KOPT-K1 (cell line): ENCODE data around the gene CCDC57.

Experiments used
- H3K27ac ChIP-seq: fragments of 200-600 bp; sonication (generic); 2 replicates; pipeline ENCODE4 v1.5.1; 2016; ENCODE audit warnings: antibody characterized with exemption, mild to moderate bottlenecking, low read depth, low read length; ENCODE audit not compliant: poor library complexity, severe bottlenecking
- H3K36me3 ChIP-seq: fragments of 200-600 bp; sonication (generic); 2 replicates; pipeline ENCODE4 v1.5.1; 2017; ENCODE audit warnings: antibody characterized with exemption, mild to moderate bottlenecking, low read length, moderate library complexity; ENCODE audit not compliant: insufficient read depth
- H3K9me3 ChIP-seq: fragments of 200-600 bp; sonication (generic); 2 replicates; pipeline ENCODE4 v1.5.1; 2017; ENCODE audit warnings: antibody characterized with exemption, low read length, mild to moderate bottlenecking; ENCODE audit not compliant: insufficient read depth, poor library complexity, severe bottlenecking

The CCDC57 gene

DNA sequence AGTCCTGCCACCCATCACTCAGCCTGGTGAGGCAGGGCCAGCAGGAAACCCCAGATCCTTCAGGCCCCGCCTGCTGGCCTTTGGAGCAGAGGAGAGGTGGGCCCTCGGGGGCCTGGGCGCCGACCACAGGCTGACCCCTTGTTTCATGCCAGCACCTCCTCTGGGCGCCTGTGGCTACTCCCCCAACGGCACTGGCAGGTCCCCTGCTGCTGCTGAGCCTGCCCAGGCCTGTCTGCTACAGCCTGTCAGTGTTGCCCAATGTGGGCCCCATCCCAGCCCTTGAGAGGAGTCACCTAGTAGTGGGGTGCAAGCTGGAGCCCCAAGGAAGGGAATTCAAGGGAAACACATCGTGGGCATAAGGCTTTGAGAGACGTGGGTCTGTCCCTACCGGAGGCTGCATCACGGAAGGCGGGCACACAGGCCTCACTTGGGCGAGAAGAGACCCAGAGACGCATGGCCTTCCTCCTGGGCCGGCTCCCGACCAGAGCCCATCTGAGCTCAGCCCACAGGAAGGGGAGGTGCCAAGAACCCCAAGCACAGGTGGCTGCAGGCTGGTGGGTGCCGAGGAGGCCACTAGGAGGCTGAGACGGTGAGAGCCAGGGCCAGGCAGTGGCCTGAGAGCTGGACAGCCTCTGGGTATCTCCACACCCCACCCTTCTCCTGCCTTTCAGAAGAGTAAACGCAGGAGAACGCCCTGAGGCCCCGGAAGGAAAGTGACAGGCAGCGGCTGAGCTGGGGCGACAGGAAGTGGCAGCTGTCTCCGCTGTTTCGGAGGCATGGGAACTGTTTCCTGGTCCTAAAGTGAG lies 106.6 kb downstream of the CCDC57 start:
- Histone ChIP-seq H3K27ac (peak overlapping the region; percentile 89), H3K9me3 (no peaks in the 10 kb centered on the region), H3K36me3 (no peaks in the 10 kb centered on the region)

- H3K27ac ChIP-seq = peak overlapping the region; percentile 89
Observed at GRCh38 chr17:82105417-82105881, 107.2 kb downstream of the CCDC57 start.

GRCh38 chr17:82104797-82105416 lies 107.7 kb downstream of the CCDC57 start:
- no peaks in the 10 kb centered on the region for H3K36me3 ChIP-seq
- H3K27ac ChIP-seq = peak overlapping the region; percentile 89
- no peaks in the 10 kb centered on the region for H3K9me3 ChIP-seq

More at GRCh38 chr17:82105417-82105881, 107.2 kb downstream of the CCDC57 start:
- Histone ChIP-seq H3K9me3 (no peaks in the 10 kb centered on the region), H3K36me3 (no peaks in the 10 kb centered on the region)

DNA sequence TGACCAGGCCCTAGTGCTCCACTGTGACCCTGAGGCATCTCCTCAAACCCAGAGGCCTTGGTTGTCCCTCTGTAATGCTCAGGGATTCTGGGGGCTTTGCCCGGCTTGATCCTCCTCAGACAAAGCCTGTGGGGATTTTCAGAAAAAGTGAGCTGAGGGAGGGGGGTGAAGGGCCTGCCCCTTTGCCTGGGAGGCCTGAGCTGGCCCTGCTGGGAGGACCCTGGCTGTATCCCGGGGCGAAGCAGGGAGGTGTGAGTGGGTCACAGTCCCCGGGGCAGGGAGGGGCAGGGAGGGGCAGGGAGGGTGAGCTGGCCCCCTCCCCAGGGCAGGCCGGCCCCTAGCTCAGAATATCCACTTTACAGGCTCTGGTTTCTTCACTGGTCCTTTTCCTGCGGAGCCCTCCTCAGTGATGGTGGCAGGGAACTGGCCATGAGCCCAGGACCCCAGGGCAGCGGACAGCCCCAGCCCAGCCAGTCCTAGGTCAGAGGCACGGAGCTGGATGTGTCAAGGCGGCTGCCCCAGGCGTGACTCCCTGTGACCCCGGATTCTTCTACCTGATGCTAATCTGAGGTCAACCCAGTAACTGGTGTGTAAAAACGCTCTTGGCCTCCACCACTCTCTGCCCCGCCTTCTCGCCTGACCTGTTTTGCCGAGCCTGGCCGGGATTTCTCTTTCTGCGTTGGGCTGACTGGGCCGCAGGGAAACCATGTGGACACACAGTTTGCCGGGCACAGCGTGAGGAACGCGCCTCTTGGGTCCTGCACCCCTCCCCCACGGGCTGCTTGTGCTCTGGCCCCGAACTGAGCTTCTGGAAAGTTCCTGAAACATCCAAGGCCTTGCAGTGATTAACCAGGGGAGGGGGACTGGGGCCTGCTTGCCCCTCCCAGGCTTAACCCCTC lies 108.8 kb downstream of the CCDC57 start:
- no peak overlapping the region for H3K27ac ChIP-seq
- no peaks in the 10 kb centered on the region for H3K36me3 ChIP-seq
- no peaks in the 10 kb centered on the region for H3K9me3 ChIP-seq

GRCh38 chr17:82101767-82102679 lies 110.6 kb downstream of the CCDC57 start:
- Histone ChIP-seq H3K9me3 (no peaks in the 10 kb centered on the region), H3K27ac (peak overlapping the region; percentile 95), H3K36me3 (0 out of 2 replicates have a peak, but pooled peaks cover 2% of the 10 kb centered on the region)

DNA sequence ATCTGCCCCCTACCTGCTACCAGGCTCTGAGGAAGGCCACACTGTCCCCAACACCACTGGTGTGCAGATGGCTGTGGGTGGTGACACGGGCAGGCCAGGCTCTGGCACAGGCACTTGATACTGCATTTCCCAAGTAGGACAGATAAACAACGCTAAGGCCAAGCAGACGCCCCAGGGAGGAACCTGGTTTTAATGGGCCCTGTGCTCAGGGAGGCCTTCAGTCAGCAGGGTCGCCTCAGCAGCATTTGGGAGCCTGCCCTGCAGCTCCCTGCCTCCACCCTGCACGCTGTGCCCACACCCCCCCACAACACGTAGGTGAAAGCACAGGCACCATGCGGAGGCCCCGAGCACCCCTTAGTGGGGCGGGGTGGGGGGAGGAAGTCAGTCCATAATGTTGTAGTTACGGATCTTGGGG lies 111.3 kb downstream of the CCDC57 start:
- peak overlapping the region; percentile 95 for H3K27ac ChIP-seq

DNA sequence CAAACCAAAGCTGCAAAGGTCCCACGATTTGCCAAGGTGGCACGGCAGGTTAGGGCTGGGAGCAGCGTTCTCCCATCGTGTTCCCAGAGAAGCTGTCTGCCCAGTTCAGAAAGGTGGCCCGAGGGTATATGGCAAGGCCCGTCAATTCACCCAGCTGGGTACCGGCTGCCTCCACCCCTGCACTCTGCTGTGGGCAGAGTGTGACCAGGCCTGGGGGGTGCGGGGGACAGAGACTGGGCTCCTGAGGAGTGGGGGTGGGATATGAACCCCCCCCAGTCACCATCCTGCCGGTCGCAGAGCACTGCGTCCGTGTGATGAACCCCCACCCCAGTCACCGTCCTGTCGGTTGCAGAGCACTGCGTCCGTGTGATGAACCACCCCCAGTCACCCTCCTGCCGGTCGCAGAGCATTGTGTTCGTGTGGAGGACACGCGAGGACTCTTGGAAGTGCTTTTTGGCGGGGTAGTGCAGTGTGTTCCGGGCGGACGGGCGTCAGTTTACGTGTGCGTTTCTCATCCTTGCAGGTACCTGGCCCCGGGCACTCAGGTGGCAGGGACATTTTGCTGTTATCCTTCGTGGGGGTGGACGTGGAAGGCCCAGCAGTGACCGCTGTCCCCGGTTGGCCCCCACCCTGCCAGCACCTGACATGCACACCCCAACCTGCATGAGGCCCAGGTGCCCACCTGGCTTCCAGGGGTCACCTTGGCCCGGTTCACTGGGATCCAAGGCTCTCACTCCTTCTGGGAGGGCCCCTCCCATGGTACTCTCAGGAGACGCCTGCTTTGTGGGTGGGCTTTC lies 111.9 kb downstream of the CCDC57 start:
- Histone ChIP-seq H3K36me3 (peaks cover 15% of the 10 kb centered on the region), H3K27ac (peak overlapping the region; percentile 95), H3K9me3 (no peaks in the 10 kb centered on the region)

More for the DNA sequence above, 111.3 kb downstream of the CCDC57 start:
- H3K9me3 ChIP-seq = no peaks in the 10 kb centered on the region
- H3K36me3 ChIP-seq = peaks cover 9% of the 10 kb centered on the region

- Histone ChIP-seq H3K27ac (peak overlapping the region; percentile 95), H3K36me3 (peaks cover 29% of the 10 kb centered on the region), H3K9me3 (no peaks in the 10 kb centered on the region)
Observed at GRCh38 chr17:82098939-82099763, 113.5 kb downstream of the CCDC57 start.

GRCh38 chr17:82098169-82098938 lies 114.3 kb downstream of the CCDC57 start, which contains the start of gene FASN:
Gene FASN (minus strand): TSS chr17:82098236. CDS start chr17:82096445, 1,791 bp downstream.
- Histone ChIP-seq H3K27ac (peak within 1 kb of the TSS; percentile 95), H3K36me3 (peaks cover 37% of the 10 kb centered on the region), H3K9me3 (no peaks in the 10 kb centered on the region)

- peak overlapping the region; percentile 95 for H3K27ac ChIP-seq
- H3K36me3 ChIP-seq = peaks cover 42% of the 10 kb centered on the region
Observed at GRCh38 chr17:82097919-82098168, 114.8 kb downstream of the CCDC57 start.

DNA sequence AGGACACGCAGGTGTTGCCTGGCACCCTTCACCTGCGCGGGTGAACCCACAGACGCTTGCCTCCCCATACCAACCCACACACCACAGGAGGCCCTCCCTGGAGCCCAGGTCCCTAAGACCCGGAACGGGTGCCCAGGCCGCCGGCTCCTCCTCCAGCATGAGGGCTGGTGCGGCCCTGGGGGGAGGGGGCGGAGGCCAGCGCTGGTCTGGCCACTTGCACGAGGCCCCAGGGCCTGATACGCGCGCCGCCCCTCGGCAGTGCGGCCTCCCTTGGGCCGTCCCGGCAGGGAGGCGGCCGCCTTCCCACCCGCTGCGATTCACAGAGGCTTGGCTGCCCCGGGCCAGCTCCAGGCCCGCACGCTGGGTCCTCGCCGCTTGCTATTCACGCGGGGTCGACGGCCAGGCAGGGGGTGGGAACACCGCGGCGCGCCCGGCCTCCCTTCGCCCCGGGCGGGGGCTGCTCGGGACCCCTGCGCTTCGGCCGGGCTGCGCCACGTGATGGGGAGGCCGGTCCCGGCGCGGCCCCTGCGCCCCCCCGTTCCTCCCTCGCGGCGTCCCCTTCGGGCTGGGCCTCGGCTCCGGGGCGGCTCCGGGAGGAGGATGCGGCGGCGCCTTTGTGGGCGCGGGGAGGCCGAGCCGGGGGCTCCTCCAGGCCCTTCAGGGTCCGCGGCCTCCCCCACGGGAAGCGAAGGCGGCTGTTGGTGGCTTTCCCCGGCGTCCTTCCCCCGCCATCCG lies 115.3 kb downstream of the CCDC57 start:
- Histone ChIP-seq H3K36me3 (peaks cover 47% of the 10 kb centered on the region), H3K27ac (peak overlapping the region; percentile 95), H3K9me3 (no peaks in the 10 kb centered on the region)

More at GRCh38 chr17:82097919-82098168, 114.8 kb downstream of the CCDC57 start:
- H3K9me3 ChIP-seq = no peaks in the 10 kb centered on the region

DNA sequence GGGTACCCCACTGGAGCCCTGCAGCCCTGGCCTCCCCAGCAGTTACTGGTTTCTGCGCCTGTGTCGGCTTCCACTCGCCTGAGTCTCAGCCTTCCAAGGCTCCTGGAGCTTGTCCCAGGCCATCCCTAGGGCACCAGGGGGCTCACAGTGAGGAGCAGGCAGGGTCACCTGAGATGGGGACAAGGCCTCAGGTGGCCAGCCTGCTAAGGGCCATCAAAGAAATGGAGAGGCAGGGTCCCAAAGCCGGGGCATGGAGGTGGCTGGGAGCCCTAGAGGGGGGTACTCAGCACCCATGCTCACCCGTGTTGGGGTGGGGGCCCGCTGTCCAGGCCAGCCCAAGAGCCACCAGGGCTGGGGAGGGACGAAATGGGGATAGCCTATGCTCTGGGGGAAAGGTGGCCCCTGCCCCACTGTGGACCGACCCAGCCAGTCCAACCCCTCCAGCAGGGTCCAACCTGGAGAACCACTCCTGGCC lies 115.9 kb downstream of the CCDC57 start:
- peak overlapping the region; percentile 95 for H3K27ac ChIP-seq
- no peaks in the 10 kb centered on the region for H3K9me3 ChIP-seq
- peaks cover 53% of the 10 kb centered on the region for H3K36me3 ChIP-seq
